Hepatocyte (in vitro differentiated cells): ENCODE results near the gene CAB39. TPM values are rescaled to one million over a fixed set of nuclear protein-coding genes. Genes with fewer than 3 reads are reported as not detected.

ENCODE experiments used
- DNase-seq: peaks from one replicate; pipeline ENCODE4 v3.0.0-alpha.2; 2016; ENCODE audit warnings: low spot score
- H2AFZ ChIP-seq: fragments of 200-600 bp; sonication (generic); 2 replicates; pipeline ENCODE4 v1.6.0; 2016; ENCODE audit warnings: antibody characterized with exemption, mild to moderate bottlenecking
- H3K27ac ChIP-seq: fragments of 200-600 bp; sonication (generic); 2 replicates; pipeline ENCODE4 v1.5.1; 2016; ENCODE audit warnings: mild to moderate bottlenecking
- H3K27me3 ChIP-seq: fragments of 200-600 bp; sonication (generic); 2 replicates; pipeline ENCODE4 v1.6.1; 2016
- H3K36me3 ChIP-seq: fragments of 200-600 bp; sonication (generic); replicated peaks from 2 replicates; pipeline ENCODE4 v1.5.1; 2016; ENCODE audit warnings: low read depth; ENCODE audit not compliant: insufficient read depth
- H3K4me1 ChIP-seq: fragments of 200-600 bp; sonication (generic); 2 replicates; pipeline ENCODE4 v1.5.1; 2016; ENCODE audit warnings: mild to moderate bottlenecking, moderate library complexity; ENCODE audit not compliant: insufficient read depth
- H3K4me2 ChIP-seq: fragments of 200-600 bp; sonication (generic); 2 replicates; pipeline ENCODE4 v1.6.0; 2016
- H3K4me3 ChIP-seq: fragments of 200-600 bp; sonication (generic); 2 replicates; pipeline ENCODE4 v1.5.1; 2016; ENCODE audit warnings: mild to moderate bottlenecking
- H3K79me2 ChIP-seq: fragments of 200-600 bp; sonication (generic); 2 replicates; pipeline ENCODE4 v1.6.0; 2017; ENCODE audit warnings: mild to moderate bottlenecking
- H3K9me2 ChIP-seq: fragments of 200-600 bp; sonication (generic); replicated peaks from 2 replicates; pipeline ENCODE4 v1.6.0; 2017; ENCODE audit warnings: mild to moderate bottlenecking; ENCODE audit not compliant: insufficient read depth
- H3K9me3 ChIP-seq: fragments of 200-600 bp; sonication (generic); 2 replicates; pipeline ENCODE4 v1.5.1; 2016; ENCODE audit warnings: low read depth, mild to moderate bottlenecking
- H4K20me1 ChIP-seq: fragments of 200-600 bp; sonication (generic); 2 replicates; pipeline ENCODE4 v1.6.0; 2016; ENCODE audit warnings: mild to moderate bottlenecking; ENCODE audit not compliant: insufficient read depth, poor library complexity, severe bottlenecking
- EZH2 ChIP-seq: fragments of 200-600 bp; sonication (generic); IDR thresholded peaks from 2 replicates; pipeline ENCODE4 v1.6.1; 2016; ENCODE audit warnings: antibody characterized with exemption, mild to moderate bottlenecking, borderline replicate concordance
- EZH2phosphoT487 ChIP-seq: fragments of 200-600 bp; sonication (generic); IDR thresholded peaks from one replicate; pipeline ENCODE4 v1.6.1; 2018; ENCODE audit warnings: antibody characterized with exemption, mild to moderate bottlenecking, low read depth, moderate library complexity; ENCODE audit not compliant: unreplicated experiment, severe bottlenecking
- WGBS: methylation state at CpG from one replicate; pipeline ENCODE4 v1.1.6; 2016; ENCODE audit warnings: low lambda C conversion rate; ENCODE audit errors: missing lambda C conversion rate; 5-methylcytosine and 5-hydroxymethylcytosine counted together
- polyA plus RNA-seq: library from polyadenylated mRNA; unstranded; fragments of >200 nt; fragmentation: Nextera tagmentation; extraction: Ambion mirVana; gene quantifications from 2 replicates; pipeline ENCODE4 v1.2.1, GENCODE V29; 2016
- total RNA-seq: library from RNA; depleted of rRNA; stranded (reverse); fragments of >200 nt; gene quantifications from 2 replicates; pipeline ENCODE4 v1.2.3, GENCODE V29; 2014
- TF ChIP-seq, protein P1 (sequence below): fragments of 200-600 bp; sonication (generic); IDR thresholded peaks from 2 replicates; pipeline ENCODE4 v1.5.1; 2016; ENCODE audit warnings: antibody characterized with exemption, mild to moderate bottlenecking; ENCODE audit not compliant: poor library complexity

The CAB39 gene
- total and polyA plus RNA-seq, 2 experiments from 2014 or later: 38.5 to 84.4 TPM

- Histone ChIP-seq H4K20me1 (peaks cover 7% of the 10 kb centered on the region), H3K4me1 (no peaks in the 10 kb centered on the region), H3K4me3 (no peak overlapping the region), H3K79me2 (peaks cover 90% of the 10 kb centered on the region), H2AFZ (no peak overlapping the region), H3K36me3 (no peaks in the 10 kb centered on the region), H3K9me3 (no peaks in the 10 kb centered on the region), H3K4me2 (no peak overlapping the region), H3K27me3 (no peaks in the 10 kb centered on the region), H3K9me2 (no peaks in the 10 kb centered on the region), H3K27ac (peak overlapping the region; percentile 41)
- TF ChIP-seq EZH2 (no peak), EZH2phosphoT487 (no peak)
- TF ChIP-seq, protein P1, sequence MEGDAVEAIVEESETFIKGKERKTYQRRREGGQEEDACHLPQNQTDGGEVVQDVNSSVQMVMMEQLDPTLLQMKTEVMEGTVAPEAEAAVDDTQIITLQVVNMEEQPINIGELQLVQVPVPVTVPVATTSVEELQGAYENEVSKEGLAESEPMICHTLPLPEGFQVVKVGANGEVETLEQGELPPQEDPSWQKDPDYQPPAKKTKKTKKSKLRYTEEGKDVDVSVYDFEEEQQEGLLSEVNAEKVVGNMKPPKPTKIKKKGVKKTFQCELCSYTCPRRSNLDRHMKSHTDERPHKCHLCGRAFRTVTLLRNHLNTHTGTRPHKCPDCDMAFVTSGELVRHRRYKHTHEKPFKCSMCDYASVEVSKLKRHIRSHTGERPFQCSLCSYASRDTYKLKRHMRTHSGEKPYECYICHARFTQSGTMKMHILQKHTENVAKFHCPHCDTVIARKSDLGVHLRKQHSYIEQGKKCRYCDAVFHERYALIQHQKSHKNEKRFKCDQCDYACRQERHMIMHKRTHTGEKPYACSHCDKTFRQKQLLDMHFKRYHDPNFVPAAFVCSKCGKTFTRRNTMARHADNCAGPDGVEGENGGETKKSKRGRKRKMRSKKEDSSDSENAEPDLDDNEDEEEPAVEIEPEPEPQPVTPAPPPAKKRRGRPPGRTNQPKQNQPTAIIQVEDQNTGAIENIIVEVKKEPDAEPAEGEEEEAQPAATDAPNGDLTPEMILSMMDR: no peak
- no peak for DNase-seq
- 80% methylated on average over 5 of the region's 5 CpGs for WGBS
Measured at GRCh38 chr2:230781130-230781797, 68.6 kb downstream of the CAB39 start.

DNA sequence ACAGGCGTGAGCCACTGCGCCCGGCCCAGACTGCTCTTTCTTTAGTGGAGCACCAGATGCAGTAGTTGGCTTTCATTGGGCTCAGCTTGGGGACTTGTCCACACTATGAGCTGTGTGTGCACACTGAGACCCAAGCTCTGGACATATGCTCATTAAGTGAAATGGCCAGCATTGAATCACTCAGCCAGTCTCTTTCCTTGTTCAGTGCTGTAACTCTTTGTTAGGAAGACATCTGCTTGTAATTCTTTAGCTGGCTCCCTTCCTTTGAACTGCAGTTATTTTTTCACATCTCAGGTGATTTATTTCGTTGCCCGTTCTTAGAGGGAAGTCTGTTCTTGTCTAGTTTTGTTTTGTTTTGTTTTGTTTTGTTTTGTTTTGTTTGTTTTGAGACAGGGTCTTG, 70.5 kb downstream of the CAB39 start:
- peaks cover 7% of the 10 kb centered on the region for H4K20me1 ChIP-seq
- no peak for DNase-seq
- no peaks in the 10 kb centered on the region for H3K36me3 ChIP-seq
- H3K4me1 ChIP-seq: no peaks in the 10 kb centered on the region
- TF ChIP-seq EZH2phosphoT487 (no peak), EZH2 (no peak)
- TF ChIP-seq, protein P1: no peak
- H3K27ac ChIP-seq: no peak overlapping the region
- no peak overlapping the region for H3K4me3 ChIP-seq
- H3K9me2 ChIP-seq: no peaks in the 10 kb centered on the region
- WGBS: 88% methylated on average over 5 of the region's 5 CpGs
- no peaks in the 10 kb centered on the region for H3K27me3 ChIP-seq
- H2AFZ ChIP-seq: no peak overlapping the region
- peaks cover 3% of the 10 kb centered on the region for H3K9me3 ChIP-seq
- H3K79me2 ChIP-seq: peaks cover 89% of the 10 kb centered on the region
- H3K4me2 ChIP-seq: no peak overlapping the region

- H4K20me1 ChIP-seq: no peaks in the 10 kb centered on the region
- H3K9me3 ChIP-seq: peaks cover 17% of the 10 kb centered on the region
- no peaks in the 10 kb centered on the region for H3K4me1 ChIP-seq
- H3K27me3 ChIP-seq: no peaks in the 10 kb centered on the region
- H3K79me2 ChIP-seq: peaks cover 89% of the 10 kb centered on the region
- H3K4me3 ChIP-seq: no peak overlapping the region
- TF ChIP-seq EZH2 (no peak), EZH2phosphoT487 (no peak)
- TF ChIP-seq, protein P1: no peak
- no peak overlapping the region for H3K4me2 ChIP-seq
- no peak overlapping the region for H3K27ac ChIP-seq
- WGBS: 73% methylated on average over 4 of the region's 4 CpGs
- H3K36me3 ChIP-seq: no peaks in the 10 kb centered on the region
- H3K9me2 ChIP-seq: no peaks in the 10 kb centered on the region
- H2AFZ ChIP-seq: no peak overlapping the region
- DNase-seq: no peak
Measured at GRCh38 chr2:230784795-230785194, 72.2 kb downstream of the CAB39 start.
